MM.1S (cell line): Measurements from ENCODE around the gene PMF1.
"Not testable (repeated sequence)": the region's sequence is repeated elsewhere in the genome, so short reads cannot be mapped to it uniquely, and the experiment has no call there.

Source experiments
- CTCF ChIP-seq: fragments of 300-600 bp; sonication (generic); IDR thresholded peaks from 2 replicates; pipeline ENCODE4 v1.5.1; 2016; ENCODE audit warnings: antibody characterized with exemption, low read length, mixed read lengths
- EZH2 ChIP-seq: fragments of 300-600 bp; sonication (generic); optimal IDR thresholded peaks from 2 replicates; pipeline ENCODE3; 2017; ENCODE audit warnings: low read depth, mild to moderate bottlenecking, antibody characterized with exemption, low read length, mixed read lengths
- EZH2phosphoT487 ChIP-seq: fragments of 300-600 bp; sonication (generic); IDR thresholded peaks from 2 replicates; pipeline ENCODE4 v1.6.1; 2018; ENCODE audit warnings: antibody characterized with exemption, low read length

GRCh38 chr1:156182010-156182779 lies 30.6 kb upstream of the PMF1 start:
- not testable (repeated sequence) for TF ChIP-seq CTCF, EZH2, EZH2phosphoT487
